ENCODE measurements around the gene MRGPRD. TPM values are rescaled to one million over a fixed set of nuclear protein-coding genes. Genes with fewer than 3 reads are reported as not detected.

Gene MRGPRD
- total and polyA plus RNA-seq, 4 donors = not detected

GRCh38 chr11:68978626-68978930 lies 2.2 kb downstream of the MRGPRD start:
- no peak for DNase-seq (ENCODE audit: low spot score)
- H3K4me1 ChIP-seq (ENCODE audit: control insufficient read depth in 4 of 4, insufficient read depth in 4 of 4, low read length in 3 of 4) = no peaks in the 10 kb centered on the region
- WGBS = 84% methylated on average over 5 of the region's 5 CpGs

GRCh38 chr11:68977781-68978625 lies 2.8 kb downstream of the MRGPRD start:
- Histone ChIP-seq H3K36me3 (ENCODE audit: control insufficient read depth in 4 of 4, insufficient read depth in 3 of 4, low read depth in 1 of 4, low read length in 3 of 4) (no peaks in the 10 kb centered on the region), H3K9me3 (ENCODE audit: control insufficient read depth in 4 of 4, low read length in 3 of 4) (no peaks in the 10 kb centered on the region), H3K27me3 (ENCODE audit: control insufficient read depth in 4 of 4, insufficient read depth in 4 of 4, low read length in 3 of 4) (no peaks in the 10 kb centered on the region), H3K4me3 (ENCODE audit: low read depth in 1 of 3, low read length in 3 of 3) (no peak overlapping the region), H3K9ac (ENCODE audit: low read depth in 1 of 2, low read length in 2 of 2) (no peak overlapping the region), H3K27ac (ENCODE audit: low read depth in 1 of 2, low read length in 2 of 2) (no peak overlapping the region), H3K4me1 (ENCODE audit: control insufficient read depth in 4 of 4, insufficient read depth in 4 of 4, low read length in 3 of 4) (no peaks in the 10 kb centered on the region)
- 86% methylated on average over 14 of the region's 14 CpGs for WGBS
- no peak for TF ChIP-seq FOXA2 (IDR thresholded peaks at IDR 0.05)
- TF ChIP-seq, protein P1, sequence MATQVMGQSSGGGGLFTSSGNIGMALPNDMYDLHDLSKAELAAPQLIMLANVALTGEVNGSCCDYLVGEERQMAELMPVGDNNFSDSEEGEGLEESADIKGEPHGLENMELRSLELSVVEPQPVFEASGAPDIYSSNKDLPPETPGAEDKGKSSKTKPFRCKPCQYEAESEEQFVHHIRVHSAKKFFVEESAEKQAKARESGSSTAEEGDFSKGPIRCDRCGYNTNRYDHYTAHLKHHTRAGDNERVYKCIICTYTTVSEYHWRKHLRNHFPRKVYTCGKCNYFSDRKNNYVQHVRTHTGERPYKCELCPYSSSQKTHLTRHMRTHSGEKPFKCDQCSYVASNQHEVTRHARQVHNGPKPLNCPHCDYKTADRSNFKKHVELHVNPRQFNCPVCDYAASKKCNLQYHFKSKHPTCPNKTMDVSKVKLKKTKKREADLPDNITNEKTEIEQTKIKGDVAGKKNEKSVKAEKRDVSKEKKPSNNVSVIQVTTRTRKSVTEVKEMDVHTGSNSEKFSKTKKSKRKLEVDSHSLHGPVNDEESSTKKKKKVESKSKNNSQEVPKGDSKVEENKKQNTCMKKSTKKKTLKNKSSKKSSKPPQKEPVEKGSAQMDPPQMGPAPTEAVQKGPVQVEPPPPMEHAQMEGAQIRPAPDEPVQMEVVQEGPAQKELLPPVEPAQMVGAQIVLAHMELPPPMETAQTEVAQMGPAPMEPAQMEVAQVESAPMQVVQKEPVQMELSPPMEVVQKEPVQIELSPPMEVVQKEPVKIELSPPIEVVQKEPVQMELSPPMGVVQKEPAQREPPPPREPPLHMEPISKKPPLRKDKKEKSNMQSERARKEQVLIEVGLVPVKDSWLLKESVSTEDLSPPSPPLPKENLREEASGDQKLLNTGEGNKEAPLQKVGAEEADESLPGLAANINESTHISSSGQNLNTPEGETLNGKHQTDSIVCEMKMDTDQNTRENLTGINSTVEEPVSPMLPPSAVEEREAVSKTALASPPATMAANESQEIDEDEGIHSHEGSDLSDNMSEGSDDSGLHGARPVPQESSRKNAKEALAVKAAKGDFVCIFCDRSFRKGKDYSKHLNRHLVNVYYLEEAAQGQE (IDR thresholded peaks at IDR 0.05) = no peak
- TF ChIP-seq FOXA1 (IDR thresholded peaks at IDR 0.05) = no peak
- TF ChIP-seq, protein P2, sequence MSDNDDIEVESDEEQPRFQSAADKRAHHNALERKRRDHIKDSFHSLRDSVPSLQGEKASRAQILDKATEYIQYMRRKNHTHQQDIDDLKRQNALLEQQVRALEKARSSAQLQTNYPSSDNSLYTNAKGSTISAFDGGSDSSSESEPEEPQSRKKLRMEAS (IDR thresholded peaks at IDR 0.05) = no peak
- TF ChIP-seq, protein P3, sequence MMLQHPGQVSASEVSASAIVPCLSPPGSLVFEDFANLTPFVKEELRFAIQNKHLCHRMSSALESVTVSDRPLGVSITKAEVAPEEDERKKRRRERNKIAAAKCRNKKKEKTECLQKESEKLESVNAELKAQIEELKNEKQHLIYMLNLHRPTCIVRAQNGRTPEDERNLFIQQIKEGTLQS (IDR thresholded peaks at IDR 0.05) = no peak
- TF ChIP-seq RXRA (IDR thresholded peaks at IDR 0.05) = no peak
- TF ChIP-seq RAD21 (IDR thresholded peaks at IDR 0.05) = no peak
- no peak for TF ChIP-seq JUND (IDR thresholded peaks at IDR 0.05)
- TF ChIP-seq TAF1 (conservative IDR thresholded peaks at IDR 0.05) = no peak
- TF ChIP-seq, protein P4, sequence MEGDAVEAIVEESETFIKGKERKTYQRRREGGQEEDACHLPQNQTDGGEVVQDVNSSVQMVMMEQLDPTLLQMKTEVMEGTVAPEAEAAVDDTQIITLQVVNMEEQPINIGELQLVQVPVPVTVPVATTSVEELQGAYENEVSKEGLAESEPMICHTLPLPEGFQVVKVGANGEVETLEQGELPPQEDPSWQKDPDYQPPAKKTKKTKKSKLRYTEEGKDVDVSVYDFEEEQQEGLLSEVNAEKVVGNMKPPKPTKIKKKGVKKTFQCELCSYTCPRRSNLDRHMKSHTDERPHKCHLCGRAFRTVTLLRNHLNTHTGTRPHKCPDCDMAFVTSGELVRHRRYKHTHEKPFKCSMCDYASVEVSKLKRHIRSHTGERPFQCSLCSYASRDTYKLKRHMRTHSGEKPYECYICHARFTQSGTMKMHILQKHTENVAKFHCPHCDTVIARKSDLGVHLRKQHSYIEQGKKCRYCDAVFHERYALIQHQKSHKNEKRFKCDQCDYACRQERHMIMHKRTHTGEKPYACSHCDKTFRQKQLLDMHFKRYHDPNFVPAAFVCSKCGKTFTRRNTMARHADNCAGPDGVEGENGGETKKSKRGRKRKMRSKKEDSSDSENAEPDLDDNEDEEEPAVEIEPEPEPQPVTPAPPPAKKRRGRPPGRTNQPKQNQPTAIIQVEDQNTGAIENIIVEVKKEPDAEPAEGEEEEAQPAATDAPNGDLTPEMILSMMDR (IDR thresholded peaks at IDR 0.05; ENCODE audit: low read depth, low read length, missing input control) = no peak
- no peak for TF ChIP-seq YY1 (IDR thresholded peaks at IDR 0.05)
- no peak for TF ChIP-seq GABPA (IDR thresholded peaks at IDR 0.05 in 1 of 2, conservative IDR thresholded peaks at IDR 0.05 in 1 of 2)
- no peak for TF ChIP-seq ZBTB33 (IDR thresholded peaks at IDR 0.05)
- no peak for TF ChIP-seq EGR1 (IDR thresholded peaks at IDR 0.05; ENCODE audit: low read depth in 2 of 2)
- DNase-seq (ENCODE audit: low spot score) = no peak

More at GRCh38 chr11:68978626-68978930, 2.2 kb downstream of the MRGPRD start:
- Histone ChIP-seq H3K4me3 (ENCODE audit: low read depth in 1 of 3, low read length in 3 of 3) (no peak overlapping the region), H3K9ac (ENCODE audit: low read depth in 1 of 2, low read length in 2 of 2) (no peak overlapping the region), H3K36me3 (ENCODE audit: control insufficient read depth in 4 of 4, insufficient read depth in 3 of 4, low read depth in 1 of 4, low read length in 3 of 4) (no peaks in the 10 kb centered on the region), H3K9me3 (ENCODE audit: control insufficient read depth in 4 of 4, low read length in 3 of 4) (no peaks in the 10 kb centered on the region), H3K27me3 (ENCODE audit: control insufficient read depth in 4 of 4, insufficient read depth in 4 of 4, low read length in 3 of 4) (no peaks in the 10 kb centered on the region), H3K27ac (ENCODE audit: low read depth in 1 of 2, low read length in 2 of 2) (no peak overlapping the region)
- TF ChIP-seq RXRA (IDR thresholded peaks at IDR 0.05) = no peak
- no peak for TF ChIP-seq FOXA2 (IDR thresholded peaks at IDR 0.05)
- TF ChIP-seq JUND (IDR thresholded peaks at IDR 0.05) = no peak
- TF ChIP-seq, protein P3 (IDR thresholded peaks at IDR 0.05) = no peak
- TF ChIP-seq, protein P1 (IDR thresholded peaks at IDR 0.05) = no peak
- no peak for TF ChIP-seq SP1 (IDR thresholded peaks at IDR 0.05)
